ENCODE results near the gene MPIG6B.

Gene MPIG6B

DNA sequence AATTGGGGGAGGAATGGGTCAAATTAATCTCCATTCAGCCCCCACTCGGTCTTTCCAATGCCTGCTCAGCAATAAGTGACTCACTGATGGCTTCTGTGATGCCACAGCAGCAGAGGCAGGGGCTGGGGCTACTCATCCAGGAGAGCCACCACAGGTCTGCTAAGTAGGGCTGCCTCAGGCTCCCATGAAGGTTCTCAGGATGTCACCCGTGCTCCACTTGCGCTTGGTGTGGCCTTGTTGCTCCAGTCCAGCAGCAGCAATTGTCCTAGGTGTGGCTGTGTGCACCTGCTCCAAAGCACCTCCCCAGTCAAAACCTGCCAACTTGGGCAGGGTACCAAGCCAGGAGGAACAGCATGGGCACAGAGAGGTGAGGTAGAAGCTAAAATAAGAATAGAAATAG is 1.0 kb upstream of the MPIG6B start:
- no peak for DNase-seq

DNA sequence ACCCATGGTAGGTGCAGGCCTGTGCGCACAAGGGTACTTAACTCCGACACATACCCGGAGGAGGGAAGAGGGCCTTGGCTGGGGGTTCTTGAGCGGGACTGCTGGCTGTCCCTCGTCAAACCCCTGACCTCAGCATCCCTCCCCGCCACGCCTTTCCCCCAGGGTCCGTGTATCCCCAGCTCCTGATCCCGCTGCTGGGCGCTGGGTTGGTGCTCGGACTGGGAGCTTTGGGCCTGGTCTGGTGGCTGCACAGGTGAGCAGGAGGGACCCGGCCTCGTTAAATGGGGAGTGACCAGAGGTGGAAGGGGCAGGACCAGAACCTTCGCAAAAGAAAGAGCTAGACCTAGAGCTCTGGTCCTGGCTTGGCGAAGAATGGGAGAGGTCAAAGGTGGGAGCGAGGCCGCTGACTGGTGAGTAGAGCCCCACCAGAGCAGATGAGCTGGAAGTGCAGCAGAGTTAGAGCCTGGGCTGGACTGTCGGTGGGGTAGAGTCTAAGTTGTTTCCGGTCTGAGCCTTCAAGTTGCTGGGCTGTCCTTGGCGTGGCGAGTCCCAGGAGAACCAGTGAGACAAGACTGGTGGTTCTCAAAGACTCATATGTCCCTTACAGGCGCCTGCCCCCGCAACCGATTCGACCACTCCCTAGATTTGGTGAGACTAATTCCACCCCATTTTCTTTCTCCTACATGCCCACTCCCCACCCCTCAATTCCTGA is 963 bp downstream of the MPIG6B start:
- no peak for DNase-seq

GRCh38 chr6:31725502-31726350 is 2.6 kb downstream of the MPIG6B start:
- no peak for DNase-seq

- no peak for DNase-seq
These were observed 4.0 kb downstream of the MPIG6B start for GRCh38 chr6:31727034-31727716.

- no peak for DNase-seq
These were observed 4.8 kb downstream of the MPIG6B start for GRCh38 chr6:31727717-31728671.

DNA sequence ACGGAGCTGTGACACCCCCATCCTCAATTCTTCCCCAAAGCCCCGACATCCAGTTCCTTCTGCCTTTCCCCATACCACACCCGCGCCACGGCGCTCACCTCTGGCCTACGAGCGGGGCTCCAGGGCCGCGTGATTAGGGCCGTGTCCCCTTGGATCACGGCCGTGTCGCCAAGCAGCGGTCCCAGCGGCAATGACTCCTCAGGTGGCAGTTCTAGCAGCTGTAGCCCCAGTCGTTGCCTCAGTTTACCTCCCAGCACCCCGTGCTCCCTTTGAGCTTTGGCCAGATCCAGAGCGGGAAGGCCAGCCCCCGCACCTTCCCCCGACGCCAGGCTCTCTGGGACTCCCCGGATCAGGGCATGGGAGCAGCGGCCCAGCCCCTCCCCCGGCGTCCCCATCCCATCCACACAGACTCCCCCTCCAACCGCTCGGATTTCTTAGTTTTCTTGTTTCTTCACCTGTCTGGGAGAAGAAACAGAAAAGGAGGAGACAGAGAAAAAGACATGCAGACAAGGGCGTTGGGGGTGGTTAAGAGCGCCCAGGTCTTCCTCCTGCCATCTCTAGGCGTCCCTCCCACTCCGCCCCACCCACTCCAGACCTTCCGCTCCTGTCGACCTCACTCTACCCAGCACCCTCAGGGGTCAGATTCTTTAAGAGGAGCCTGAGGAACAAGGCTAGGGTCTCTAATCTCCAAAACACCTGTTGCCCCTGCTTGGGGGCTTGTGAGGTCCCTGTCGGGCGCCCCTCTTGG is 5.8 kb downstream of the MPIG6B start, which contains the start of gene DDAH2:
TSS of gene DDAH2 (minus strand) at position 533 of the 748 bp plus-strand sequence. CDS start at position 395, 138 bp downstream.
- no peak for DNase-seq

- DNase-seq: peak; percentile 79
These were observed 6.4 kb downstream of the MPIG6B start for GRCh38 chr6:31729515-31729978.

DNA sequence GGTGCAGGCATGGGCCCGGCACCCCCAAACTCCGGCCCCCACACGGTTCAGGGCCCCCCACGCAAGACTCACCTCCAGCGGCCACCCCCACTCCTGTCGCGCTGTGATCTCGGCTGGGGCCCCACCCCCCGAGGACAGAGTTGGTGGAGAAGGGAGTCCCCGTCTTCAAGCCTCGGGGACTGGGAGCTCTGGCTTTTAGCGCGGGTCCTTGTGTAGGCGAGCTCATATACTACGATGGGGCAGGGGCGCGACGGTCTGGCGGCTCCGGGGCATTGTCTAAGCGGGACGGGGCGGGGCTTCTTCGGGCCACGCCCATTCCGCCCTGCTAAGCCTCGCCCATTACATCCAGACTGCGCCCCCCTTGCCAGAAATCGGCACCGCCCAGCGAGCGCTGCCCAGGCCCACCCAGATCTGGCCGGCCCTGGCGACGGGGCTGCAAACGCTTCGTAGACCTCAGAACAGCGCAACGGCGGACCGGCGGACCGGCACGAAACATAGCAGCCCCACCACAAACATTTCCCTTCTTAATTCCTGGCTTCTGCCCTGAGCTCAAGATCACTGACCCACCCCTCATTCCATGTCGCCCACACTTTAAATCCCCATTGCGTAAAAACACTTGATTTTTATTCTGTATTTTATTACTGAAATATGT is 6.9 kb downstream of the MPIG6B start:
- DNase-seq: peak; percentile 90

DNA sequence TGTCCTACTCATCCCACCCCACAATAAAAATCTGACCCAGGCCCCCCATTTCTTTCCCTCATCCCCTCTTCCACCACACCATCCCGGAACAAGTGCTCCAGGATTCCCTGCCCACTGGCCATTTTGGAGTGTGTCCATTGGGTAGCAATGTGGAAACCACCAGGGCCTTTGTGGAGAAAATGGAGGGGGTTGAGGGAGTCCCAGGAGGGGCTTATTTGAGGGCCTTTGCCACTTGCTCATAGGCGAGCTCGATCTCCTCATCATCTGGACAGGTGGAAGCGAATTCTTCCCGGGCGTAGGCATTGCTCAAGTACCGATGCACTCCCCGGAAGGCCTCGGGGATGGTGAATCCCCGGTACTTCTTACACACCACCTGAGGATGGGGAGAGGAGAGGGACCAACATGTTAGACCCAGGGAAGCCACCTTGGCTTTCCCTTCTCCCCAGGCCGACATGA is 7.5 kb downstream of the MPIG6B start:
- DNase-seq: no peak

DNA sequence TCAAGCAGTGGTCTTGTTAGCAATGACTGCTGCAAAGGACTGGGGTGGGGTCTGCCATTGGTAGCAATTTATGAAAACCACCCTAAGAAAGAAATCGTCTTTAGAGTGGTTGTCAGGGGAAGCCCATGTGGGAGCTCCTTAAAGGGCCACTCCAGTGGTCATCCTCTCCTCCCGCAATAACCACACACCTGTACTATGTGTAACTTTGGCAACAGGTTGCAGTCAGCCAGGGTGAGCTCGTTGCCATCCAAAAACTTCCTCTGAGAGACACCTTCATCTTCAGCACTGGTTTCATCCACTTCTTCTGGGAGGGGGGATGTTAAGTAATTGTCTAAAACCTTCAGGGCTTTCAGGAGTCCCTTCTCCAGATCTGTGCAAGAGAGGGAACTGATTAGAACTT is 8.9 kb downstream of the MPIG6B start:
- DNase-seq: no peak

DNA sequence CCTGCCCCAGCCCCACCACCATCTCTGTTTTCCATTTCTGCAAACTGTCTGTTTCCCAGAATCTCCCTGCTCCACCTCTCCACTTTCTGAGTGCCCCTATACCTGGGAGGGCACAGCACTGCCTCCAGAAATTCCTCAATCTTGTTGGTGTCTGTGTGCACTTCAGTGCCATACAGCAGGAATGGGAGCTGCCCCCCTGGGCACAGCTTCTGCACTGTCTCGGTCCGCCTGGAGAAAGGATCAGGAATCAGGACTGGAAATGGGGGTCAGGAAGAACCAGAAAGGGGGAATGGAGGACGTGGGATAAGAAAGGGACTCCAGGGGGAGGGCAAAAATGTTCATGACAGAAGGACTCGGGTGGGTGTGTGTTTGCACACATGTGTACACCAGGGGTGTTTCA is 10.6 kb downstream of the MPIG6B start:
- DNase-seq: no peak

GRCh38 chr6:31734247-31734820 is 11.2 kb downstream of the MPIG6B start:
- no peak for DNase-seq

DNA sequence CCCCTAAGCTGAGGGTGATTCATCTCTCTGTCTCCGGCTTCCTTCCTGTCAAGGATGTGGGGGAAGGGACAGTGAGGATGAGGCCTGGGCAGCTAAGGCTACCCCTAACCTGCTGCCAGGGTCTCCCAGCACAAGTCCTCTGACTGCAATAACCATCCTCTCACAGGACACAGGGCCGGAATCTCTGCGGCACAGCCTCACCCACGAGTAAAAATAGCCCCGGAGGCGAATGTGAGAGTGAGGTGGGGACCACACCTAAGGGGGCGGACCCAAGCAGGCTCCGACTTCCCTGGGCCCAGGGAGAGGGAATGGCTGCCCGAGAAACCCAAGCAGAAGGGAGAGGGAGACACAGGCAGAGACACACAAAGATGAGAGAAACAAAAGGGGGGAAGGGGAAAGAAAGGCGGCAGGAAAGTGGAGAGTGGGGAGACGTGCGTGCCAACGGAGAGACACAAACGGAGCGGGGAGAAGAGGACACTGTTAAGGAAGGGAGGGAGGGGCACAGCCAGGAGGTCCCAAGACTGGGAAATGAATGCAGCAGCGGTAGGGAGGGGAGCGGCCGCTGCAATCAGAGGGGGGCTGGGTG is 11.7 kb downstream of the MPIG6B start:
- DNase-seq: peak; percentile 75

DNA sequence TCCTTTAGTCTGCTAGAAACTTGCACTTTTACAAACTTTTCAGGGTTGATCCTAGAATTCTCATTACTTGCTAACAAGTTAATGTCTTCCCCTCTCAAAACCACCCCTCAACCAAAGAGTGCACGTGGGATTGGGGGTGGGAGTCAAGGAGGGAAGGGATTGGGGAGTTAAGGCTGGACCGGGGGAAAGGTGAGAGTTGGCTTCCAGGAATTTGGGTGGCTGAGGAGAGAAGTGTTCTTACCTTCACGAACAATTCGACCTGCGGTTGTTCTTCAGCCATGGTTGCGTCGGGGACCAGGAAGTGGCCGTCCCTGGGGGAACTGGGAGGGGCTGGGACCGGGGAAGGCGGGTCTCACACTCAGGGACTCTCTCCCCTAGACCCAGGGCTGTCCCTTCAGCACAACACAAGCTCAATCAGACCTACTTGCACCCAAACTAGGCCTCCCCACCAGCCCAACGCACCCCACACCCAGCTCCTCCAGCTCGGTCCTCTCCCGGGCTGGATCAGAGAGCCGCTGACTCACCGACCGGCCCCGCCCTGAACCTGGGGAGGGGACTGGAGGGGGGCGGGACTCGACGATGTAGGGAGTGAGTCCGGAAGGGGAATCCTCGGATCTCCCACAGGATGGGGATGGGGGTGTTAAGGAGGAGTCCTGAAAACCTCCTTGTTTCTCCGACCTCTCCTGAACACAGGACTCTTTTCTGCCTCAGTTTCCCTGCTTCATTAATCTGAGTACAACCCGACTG is 13.0 kb downstream of the MPIG6B start, which contains the start of gene CLIC1:
TSS of gene CLIC1 (minus strand) at position 510 of the 747 bp plus-strand sequence. CDS start at position 280, 230 bp downstream.
- peak; percentile 84 for DNase-seq

- DNase-seq: no peak
These were observed 13.7 kb downstream of the MPIG6B start for GRCh38 chr6:31736768-31737314.

- DNase-seq: no peak
These were observed 14.3 kb downstream of the MPIG6B start for GRCh38 chr6:31737315-31737990.

- peak; percentile 81 for DNase-seq
These were observed 15.1 kb downstream of the MPIG6B start for GRCh38 chr6:31737991-31738979.

Measured in fibroblast of upper back skin (primary cell).